ENCODE results near the gene APLP1.

Gene APLP1

GRCh38 chr19:35845215-35846037 lies 22.9 kb upstream of the APLP1 start:
- TF ChIP-seq CTCF (IDR thresholded peaks at IDR 0.05; ENCODE audit: low read depth, low read length): no peak
- no peak for TF ChIP-seq MYC (IDR thresholded peaks at IDR 0.05; ENCODE audit: low read depth, low read length)
- TF ChIP-seq POLR2A (IDR thresholded peaks at IDR 0.05; ENCODE audit: extremely low read depth, insufficient read length): no peak
- no peak for TF ChIP-seq MAX (IDR thresholded peaks at IDR 0.05; ENCODE audit: low read depth, low read length)
- no peak for DNase-seq (ENCODE audit: low read depth)
- H3K4me3 ChIP-seq (ENCODE audit: low read depth, low read length): no peak overlapping the region

GRCh38 chr19:35846038-35846668 lies 22.2 kb upstream of the APLP1 start:
- H3K4me3 ChIP-seq (ENCODE audit: low read depth, low read length): no peak overlapping the region
- TF ChIP-seq MAX (IDR thresholded peaks at IDR 0.05; ENCODE audit: low read depth, low read length): no peak
- TF ChIP-seq POLR2A (IDR thresholded peaks at IDR 0.05; ENCODE audit: extremely low read depth, insufficient read length): no peak
- TF ChIP-seq MYC (IDR thresholded peaks at IDR 0.05; ENCODE audit: low read depth, low read length): no peak
- no peak for TF ChIP-seq CTCF (IDR thresholded peaks at IDR 0.05; ENCODE audit: low read depth, low read length)
- DNase-seq (ENCODE audit: low read depth): no peak

GRCh38 chr19:35847911-35848310 lies 20.5 kb upstream of the APLP1 start:
- no peak for DNase-seq (ENCODE audit: low read depth)
- TF ChIP-seq CTCF (IDR thresholded peaks at IDR 0.05; ENCODE audit: low read depth, low read length) (no peak), MYC (IDR thresholded peaks at IDR 0.05; ENCODE audit: low read depth, low read length) (no peak), POLR2A (IDR thresholded peaks at IDR 0.05; ENCODE audit: extremely low read depth, insufficient read length) (no peak), MAX (IDR thresholded peaks at IDR 0.05; ENCODE audit: low read depth, low read length) (no peak)
- no peak overlapping the region for H3K4me3 ChIP-seq (ENCODE audit: low read depth, low read length)

GRCh38 chr19:35848486-35848885 lies 19.9 kb upstream of the APLP1 start:
- no peak for DNase-seq (ENCODE audit: low read depth)
- TF ChIP-seq CTCF (IDR thresholded peaks at IDR 0.05; ENCODE audit: low read depth, low read length) (no peak), POLR2A (IDR thresholded peaks at IDR 0.05; ENCODE audit: extremely low read depth, insufficient read length) (no peak), MAX (IDR thresholded peaks at IDR 0.05; ENCODE audit: low read depth, low read length) (no peak), MYC (IDR thresholded peaks at IDR 0.05; ENCODE audit: low read depth, low read length) (no peak)
- H3K4me3 ChIP-seq (ENCODE audit: low read depth, low read length): no peak overlapping the region

- DNase-seq (ENCODE audit: low read depth): no peak
- TF ChIP-seq MYC (IDR thresholded peaks at IDR 0.05; ENCODE audit: low read depth, low read length) (no peak), MAX (IDR thresholded peaks at IDR 0.05; ENCODE audit: low read depth, low read length) (no peak), POLR2A (IDR thresholded peaks at IDR 0.05; ENCODE audit: extremely low read depth, insufficient read length) (no peak), CTCF (IDR thresholded peaks at IDR 0.05; ENCODE audit: low read depth, low read length) (no peak)
- H3K4me3 ChIP-seq (ENCODE audit: low read depth, low read length): no peak overlapping the region
Measured at GRCh38 chr19:35848919-35849505, 19.4 kb upstream of the APLP1 start.
